ENCODE measurements around the gene TSPYL4. TPM values are rescaled to one million over a fixed set of nuclear protein-coding genes. Genes with fewer than 3 reads are reported as not detected.

TSPYL4 gene
- total RNA-seq, 1 experiment from 2014 or later, result 15.3 TPM

GRCh38 chr6:116210750-116211425, 43.0 kb downstream of the TSPYL4 start:
- H3K4me1 Mint-ChIP-seq, result peaks cover 3% of the 10 kb centered on the region; the same call in 1 of the 2 replicates
- no peak overlapping the region for H3K4me3 Mint-ChIP-seq
- H3K9me3 Mint-ChIP-seq, result no peaks in the 10 kb centered on the region
- CTCF ChIA-PET, result interaction anchor here (1.5 kb wide), 1 partner anchor 323 kb away, joined by 4 read pairs; no protein-coding TSS in a partner anchor
- H3K27me3 Mint-ChIP-seq (ENCODE audit: low read depth), result no peaks in the 10 kb centered on the region
- DNase-seq (ENCODE audit: low spot score) (no peak), ATAC-seq (no peak)
- no peak overlapping the region for H3K27ac Mint-ChIP-seq
- POLR2A ChIA-PET, result no interaction called here
- H3K36me3 Mint-ChIP-seq, result no peaks in the 10 kb centered on the region
- TF ChIP-seq MLX (CRISPR knock-in tag; IDR thresholded peaks at IDR 0.05) (no peak), TCF7 (CRISPR knock-in tag; IDR thresholded peaks at IDR 0.05; ENCODE audit: low read depth) (no peak), FOXP1 (CRISPR knock-in tag; IDR thresholded peaks at IDR 0.05; ENCODE audit: borderline replicate concordance) (no peak), IRF2 (CRISPR knock-in tag; IDR thresholded peaks at IDR 0.05; ENCODE audit: borderline replicate concordance, low read depth) (no peak), HMGA2 (CRISPR knock-in tag; IDR thresholded peaks at IDR 0.05) (no peak), OVOL2 (CRISPR knock-in tag; IDR thresholded peaks at IDR 0.05; ENCODE audit: borderline replicate concordance) (no peak), ESRRA (CRISPR knock-in tag; IDR thresholded peaks at IDR 0.05; ENCODE audit: borderline replicate concordance) (no peak), ATF6 (CRISPR knock-in tag; IDR thresholded peaks at IDR 0.05) (no peak), TEAD4 (CRISPR knock-in tag; IDR thresholded peaks at IDR 0.05) (no peak)

- no peak overlapping the region for H3K4me3 Mint-ChIP-seq
- H3K4me1 Mint-ChIP-seq, result peaks cover 3% of the 10 kb centered on the region; the same call in 1 of the 2 replicates
- H3K36me3 Mint-ChIP-seq, result no peaks in the 10 kb centered on the region
- H3K27me3 Mint-ChIP-seq (ENCODE audit: low read depth), result no peaks in the 10 kb centered on the region
- CTCF ChIA-PET, result interaction anchor here (1.3 to 2.5 kb wide), 3 partner anchors 7 to 323 kb away, joined by 3 to 11 read pairs (median 4); no protein-coding TSS in a partner anchor
- POLR2A ChIA-PET, result no interaction called here
- no peak overlapping the region for H3K27ac Mint-ChIP-seq
- H3K9me3 Mint-ChIP-seq, result no peaks in the 10 kb centered on the region
- no peak for ATAC-seq
- DNase-seq (ENCODE audit: low spot score), result no peak
- no peak for TF ChIP-seq USF2 (CRISPR knock-in tag; IDR thresholded peaks at IDR 0.05)
- no peak for TF ChIP-seq RORB (CRISPR knock-in tag; IDR thresholded peaks at IDR 0.05)
- no peak for TF ChIP-seq JAZF1 (CRISPR knock-in tag; IDR thresholded peaks at IDR 0.05)
- TF ChIP-seq NR2C2 (CRISPR knock-in tag; IDR thresholded peaks at IDR 0.05), result no peak
- no peak for TF ChIP-seq IRF2 (CRISPR knock-in tag; IDR thresholded peaks at IDR 0.05; ENCODE audit: borderline replicate concordance, low read depth)
- TF ChIP-seq ELF4 (CRISPR knock-in tag; IDR thresholded peaks at IDR 0.05; ENCODE audit: low read depth), result no peak
- TF ChIP-seq ZSCAN18 (CRISPR knock-in tag; IDR thresholded peaks at IDR 0.05), result no peak
- no peak for TF ChIP-seq STAT6 (CRISPR knock-in tag; conservative IDR thresholded peaks at IDR 0.05; ENCODE audit: low read depth)
- TF ChIP-seq SOX15 (CRISPR knock-in tag; IDR thresholded peaks at IDR 0.05), result no peak
- no peak for TF ChIP-seq ZNF671 (CRISPR knock-in tag; IDR thresholded peaks at IDR 0.05)
- TF ChIP-seq ETV6 (CRISPR knock-in tag; IDR thresholded peaks at IDR 0.05), result no peak
- no peak for TF ChIP-seq EMX1 (CRISPR knock-in tag; IDR thresholded peaks at IDR 0.05)
- no peak for TF ChIP-seq FOXK1 (CRISPR knock-in tag; IDR thresholded peaks at IDR 0.05)
- TF ChIP-seq ZBTB43 (CRISPR knock-in tag; IDR thresholded peaks at IDR 0.05), result no peak
- TF ChIP-seq ZNF121 (CRISPR knock-in tag; IDR thresholded peaks at IDR 0.05), result no peak
- no peak for TF ChIP-seq ZNF416 (CRISPR knock-in tag; IDR thresholded peaks at IDR 0.05)
- TF ChIP-seq OVOL2 (CRISPR knock-in tag; IDR thresholded peaks at IDR 0.05; ENCODE audit: borderline replicate concordance), result no peak
- TF ChIP-seq GTF2I (CRISPR knock-in tag; conservative IDR thresholded peaks at IDR 0.05), result no peak
- TF ChIP-seq ZNF317 (CRISPR knock-in tag; IDR thresholded peaks at IDR 0.05; ENCODE audit: borderline replicate concordance, low read depth), result no peak
Measured at GRCh38 chr6:116210316-116210715, 43.6 kb downstream of the TSPYL4 start.
